IMR-90 (cell line): ENCODE measurements around the gene ADGRF1. TPM values are rescaled to one million over a fixed set of nuclear protein-coding genes. Genes with fewer than 3 reads are reported as not detected.
A peak's percentile ranks its signal among the peaks of the same experiment; 100 is the strongest.
"Not testable (repeated sequence)": the region's sequence is repeated elsewhere in the genome, so short reads cannot be mapped to it uniquely, and the experiment has no call there.

ENCODE experiments used
- ATAC-seq: fragments of 200-7000 bp; cut with Tn5 transposase; 2 replicates; pipeline ENCODE4 v1.9.1; 2020; ENCODE audit warnings: low read depth, mild to moderate bottlenecking, moderate library complexity
- BruUV-seq: library from RNA; stranded (reverse); fragments of 400-500 nt; replicated peaks from 2 replicates; lab custom pipeline; 2021; lab: Mats Ljungman, UMichigan
- CTCF ChIA-PET: fragments of 300-600 bp; formaldehyde crosslinking; extraction: SDS; loops from one replicate; lab custom pipeline; 2021; ENCODE audit warnings: antibody characterized with exemption; lab: Yijun Ruan, JAX
- POLR2A ChIA-PET: fragments of 300-600 bp; sonication (Branson Sonifier 250); formaldehyde crosslinking; loops from one replicate; lab custom pipeline; 2022; ENCODE audit warnings: antibody characterized with exemption; ENCODE audit not compliant: unreplicated experiment; lab: Charles Lee
- DNase-seq: peaks from one replicate; pipeline ENCODE4 v3.0.0; 2013
- H2AFZ ChIP-seq: replicated peaks from 2 replicates; pipeline ENCODE3; 2013; ENCODE audit warnings: low read length, mild to moderate bottlenecking; ENCODE audit not compliant: poor library complexity
- H2AK5ac ChIP-seq: 2 replicates; pipeline ENCODE4 v1.6.1; 2013; ENCODE audit warnings: low read depth, low read length, inconsistent platforms
- H2AK9ac ChIP-seq: replicated peaks from 2 replicates; pipeline ENCODE3; 2013; ENCODE audit warnings: mild to moderate bottlenecking, low read depth, low read length, moderate library complexity; ENCODE audit not compliant: poor library complexity
- H2BK120ac ChIP-seq: 2 replicates; pipeline ENCODE4 v1.6.1; 2013; ENCODE audit warnings: low read depth, low read length, inconsistent platforms
- H2BK15ac ChIP-seq: 3 replicates; pipeline ENCODE4 v1.6.1; 2013; ENCODE audit warnings: low read depth, low read length, inconsistent platforms
- H2BK20ac ChIP-seq: 2 replicates; pipeline ENCODE4 v1.6.1; 2013; ENCODE audit warnings: low read depth, mild to moderate bottlenecking, inconsistent platforms, low read length, moderate library complexity
- H2BK5ac ChIP-seq: 2 replicates; pipeline ENCODE4 v1.6.1; 2013; ENCODE audit warnings: mild to moderate bottlenecking, low read depth, low read length, inconsistent platforms; ENCODE audit not compliant: poor library complexity, severe bottlenecking
- H3K14ac ChIP-seq: replicated peaks from 2 replicates; pipeline ENCODE4 v1.6.1; 2013; ENCODE audit warnings: low read depth, low read length, inconsistent platforms
- H3K18ac ChIP-seq: 2 replicates; pipeline ENCODE4 v1.6.1; 2013; ENCODE audit warnings: low read depth, low read length, control low read depth
- H3K23ac ChIP-seq: 2 replicates; pipeline ENCODE4 v1.6.1; 2013; ENCODE audit warnings: low read depth, low read length, inconsistent platforms
- H3K27ac ChIP-seq: 2 replicates; pipeline ENCODE4 v1.5.1; 2013; ENCODE audit warnings: mild to moderate bottlenecking, control low read depth, low read length; ENCODE audit not compliant: insufficient read depth
- H3K27me3 ChIP-seq: 2 replicates; pipeline ENCODE4 v1.6.1; 2013; ENCODE audit warnings: low read length; ENCODE audit not compliant: control insufficient read depth, insufficient read depth
- H3K36me3 ChIP-seq: 2 replicates; pipeline ENCODE4 v1.6.1; 2013; ENCODE audit warnings: low read length, mixed read lengths; ENCODE audit not compliant: control insufficient read depth, insufficient read depth
- H3K4ac ChIP-seq: 2 replicates; pipeline ENCODE4 v1.6.1; 2013; ENCODE audit warnings: low read depth, low read length, inconsistent platforms
- H3K4me1 ChIP-seq: 2 replicates; pipeline ENCODE4 v1.6.1; 2013; ENCODE audit warnings: low read length, mixed read lengths; ENCODE audit not compliant: control insufficient read depth, insufficient read depth
- H3K4me2 ChIP-seq: 2 replicates; pipeline ENCODE4 v1.6.1; 2013; ENCODE audit warnings: low read depth, mild to moderate bottlenecking, control low read depth, low read length, moderate library complexity
- H3K4me3 ChIP-seq: 2 replicates; pipeline ENCODE4 v1.5.1; 2013; ENCODE audit warnings: low read depth, mild to moderate bottlenecking, control low read depth, low read length, moderate library complexity; ENCODE audit not compliant: insufficient read depth
- H3K56ac ChIP-seq: 2 replicates; pipeline ENCODE4 v1.6.1; 2013; ENCODE audit warnings: low read length, inconsistent platforms; ENCODE audit not compliant: insufficient read depth; ENCODE audit errors: extremely low read depth
- H3K79me1 ChIP-seq, 2 experiments: 2 replicates each; pipeline ENCODE4 v1.6.1; 2013; ENCODE audit warnings: low read length in 2 of 2, inconsistent platforms in 1 of 2, low read depth in 1 of 2
- H3K9ac ChIP-seq: 2 replicates; pipeline ENCODE4 v1.6.1; 2013; ENCODE audit warnings: low read depth, low read length, control low read depth
- H3K9me1 ChIP-seq: 2 replicates; pipeline ENCODE4 v1.6.1; 2013; ENCODE audit warnings: low read length, inconsistent platforms; ENCODE audit not compliant: insufficient read depth
- H3K9me3 ChIP-seq: 2 replicates; pipeline ENCODE4 v1.6.1; 2013; ENCODE audit warnings: low read length; ENCODE audit not compliant: control insufficient read depth, insufficient read depth
- H4K20me1 ChIP-seq: 2 replicates; pipeline ENCODE4 v1.6.1; 2013; ENCODE audit warnings: low read length, inconsistent platforms; ENCODE audit not compliant: insufficient read depth
- H4K5ac ChIP-seq: 2 replicates; pipeline ENCODE4 v1.6.1; 2013; ENCODE audit warnings: mild to moderate bottlenecking, low read depth, low read length, control low read depth
- H4K8ac ChIP-seq, 2 experiments: 2 replicates each; pipeline ENCODE4 v1.6.1; 2013; ENCODE audit warnings: low read depth in 2 of 2, low read length in 2 of 2, control low read depth in 1 of 2, inconsistent platforms in 1 of 2
- H4K91ac ChIP-seq: 2 replicates; pipeline ENCODE4 v1.6.1; 2013; ENCODE audit warnings: low read depth, low read length, inconsistent platforms; ENCODE audit not compliant: insufficient read depth
- RAD21 ChIP-seq: IDR thresholded peaks from 2 replicates; pipeline ENCODE4 v1.6.1; 2012; ENCODE audit warnings: low read length, improper control_type of control experiment
- SMC3 ChIP-seq: fragments of 150-350 bp; IDR thresholded peaks from 2 replicates; pipeline ENCODE4 v1.6.1; 2016; ENCODE audit warnings: low read depth, mild to moderate bottlenecking, antibody characterized with exemption, low read length, moderate library complexity
- WGBS, 2 experiments: methylation state at CpG; one replicate each; pipeline versions ENCODE4 v1.1.5 to v1.1.7; 2013; ENCODE audit warnings: missing lambda C conversion rate in 2 of 2; ENCODE audit not compliant: insufficient read length in 1 of 2; ENCODE audit errors: extremely low coverage in 2 of 2; 5-methylcytosine and 5-hydroxymethylcytosine counted together
- dilution Hi-C: fragments of 300-500 bp; cut with HindIII; formaldehyde crosslinking; loops from one replicate; pipeline ENCODE4 v1.14.3; 2018; ENCODE audit warnings: low sequenced_read_pairs; ENCODE audit not compliant: unreplicated experiment
- in situ Hi-C: fragments of 300-500 bp; cut with MboI; formaldehyde crosslinking; loops from 3 replicates; pipeline ENCODE4 v1.14.3; 2019; ENCODE audit warnings: low sequenced_read_pairs, inconsistent platforms, mixed read lengths
- intact Hi-C: fragments of 100-400 bp; cut with micrococcal nuclease; formaldehyde crosslinking; loops from 2 replicates; pipeline ENCODE4 v1.10.0; 2022
- polyA plus RNA-seq, 3 experiments: library from polyadenylated mRNA; depleted of rRNA; stranded (reverse); fragments of >200 nt; gene quantifications; 2 replicates each; pipeline ENCODE4 v1.2.3, GENCODE V29; 2012; ENCODE audit warnings: low replicate concordance in 1 of 3
- total RNA-seq: library from RNA; depleted of rRNA; stranded (reverse); fragments of >200 nt; gene quantifications from 2 replicates; pipeline ENCODE4 v1.2.3, GENCODE V29; 2012
- TF ChIP-seq, protein P1 (sequence below): conservative IDR thresholded peaks from 2 replicates; pipeline ENCODE4 v1.5.1; 2012; ENCODE audit warnings: mild to moderate bottlenecking, low read depth, low read length, improper control_type of control experiment

The ADGRF1 gene
- total and polyA plus RNA-seq, 2 of the 4 experiments (the other 2 are of a cell fraction): not detected

DNA sequence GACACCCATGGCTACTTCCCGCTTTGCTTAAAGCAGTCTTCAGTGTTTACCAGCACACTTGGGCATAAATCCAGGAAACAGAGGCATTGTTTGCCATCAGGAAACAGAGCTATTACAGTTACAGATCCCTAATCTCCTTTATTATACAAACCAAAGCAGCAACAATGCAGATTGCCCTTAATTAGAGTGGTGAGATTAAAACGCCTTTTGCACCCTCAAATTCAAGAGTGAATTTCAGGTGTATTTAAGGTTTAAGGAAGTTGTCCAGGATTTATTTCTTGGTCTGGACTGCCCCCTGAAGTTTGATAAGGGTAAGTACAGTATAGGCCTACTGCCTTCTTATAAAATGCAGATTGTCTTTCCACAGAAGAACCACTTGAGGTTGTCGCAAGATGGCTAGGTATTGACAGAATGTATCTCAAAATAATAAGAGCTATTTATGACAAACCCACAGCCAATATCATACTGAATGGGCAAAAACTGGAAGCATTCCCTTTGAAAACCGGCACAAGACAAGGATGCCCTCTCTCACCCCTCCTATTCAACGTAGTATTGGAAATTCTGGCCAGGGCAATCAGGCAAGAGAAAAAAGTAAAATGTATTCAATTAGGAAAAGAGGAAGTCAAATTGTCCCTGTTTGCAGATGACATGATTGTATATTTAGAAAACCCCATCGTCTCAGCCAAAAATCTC lies 51.2 kb downstream of the ADGRF1 start:
- H2BK15ac ChIP-seq, H2AK5ac ChIP-seq, dilution Hi-C loops, POLR2A ChIA-PET, H2AFZ ChIP-seq, H3K27me3 ChIP-seq, H4K5ac ChIP-seq, H3K36me3 ChIP-seq, H3K56ac ChIP-seq, H3K9me3 ChIP-seq, H3K27ac ChIP-seq, H4K91ac ChIP-seq, H3K4me3 ChIP-seq, H3K4me2 ChIP-seq, in situ Hi-C loops, H3K4me1 ChIP-seq, H3K4ac ChIP-seq, H4K8ac ChIP-seq, BruUV-seq, H3K14ac ChIP-seq, H2AK9ac ChIP-seq, H2BK120ac ChIP-seq, H3K18ac ChIP-seq, H4K20me1 ChIP-seq, H3K79me1 ChIP-seq, H2BK20ac ChIP-seq, H2BK5ac ChIP-seq, CTCF ChIA-PET, H3K23ac ChIP-seq, H3K9me1 ChIP-seq, H3K9ac ChIP-seq: not testable (repeated sequence)
- peak; percentile 49 for TF ChIP-seq RAD21
- peak; percentile 19; the same call in 1 of the 2 replicates for TF ChIP-seq SMC3
- TF ChIP-seq, protein P1, sequence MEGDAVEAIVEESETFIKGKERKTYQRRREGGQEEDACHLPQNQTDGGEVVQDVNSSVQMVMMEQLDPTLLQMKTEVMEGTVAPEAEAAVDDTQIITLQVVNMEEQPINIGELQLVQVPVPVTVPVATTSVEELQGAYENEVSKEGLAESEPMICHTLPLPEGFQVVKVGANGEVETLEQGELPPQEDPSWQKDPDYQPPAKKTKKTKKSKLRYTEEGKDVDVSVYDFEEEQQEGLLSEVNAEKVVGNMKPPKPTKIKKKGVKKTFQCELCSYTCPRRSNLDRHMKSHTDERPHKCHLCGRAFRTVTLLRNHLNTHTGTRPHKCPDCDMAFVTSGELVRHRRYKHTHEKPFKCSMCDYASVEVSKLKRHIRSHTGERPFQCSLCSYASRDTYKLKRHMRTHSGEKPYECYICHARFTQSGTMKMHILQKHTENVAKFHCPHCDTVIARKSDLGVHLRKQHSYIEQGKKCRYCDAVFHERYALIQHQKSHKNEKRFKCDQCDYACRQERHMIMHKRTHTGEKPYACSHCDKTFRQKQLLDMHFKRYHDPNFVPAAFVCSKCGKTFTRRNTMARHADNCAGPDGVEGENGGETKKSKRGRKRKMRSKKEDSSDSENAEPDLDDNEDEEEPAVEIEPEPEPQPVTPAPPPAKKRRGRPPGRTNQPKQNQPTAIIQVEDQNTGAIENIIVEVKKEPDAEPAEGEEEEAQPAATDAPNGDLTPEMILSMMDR: peak; percentile 43
- peak; percentile 51; the same call in 1 of the 2 replicates for ATAC-seq
- DNase-seq: peak; percentile 31
- WGBS, 2 experiments: no CpG with 5 or more reads among the region's 6 CpGs
- intact Hi-C loops: loop anchor here (1.0 kb wide), 1 partner anchor 142 kb away; no protein-coding TSS in a partner anchor
